Panc1 (cell line): Measurements from ENCODE around the gene CIBAR2.

ENCODE experiments used
- CTCF ChIP-seq: fragments of 450-650 bp; IDR thresholded peaks from 2 replicates; pipeline ENCODE4 v1.5.1; 2017; ENCODE audit warnings: mild to moderate bottlenecking
- POLR2AphosphoS5 ChIP-seq: IDR thresholded peaks from 2 replicates; pipeline ENCODE4 v1.6.1; 2012; ENCODE audit warnings: mild to moderate bottlenecking, low read depth, low read length, moderate library complexity
- REST ChIP-seq, 2 experiments: IDR thresholded peaks; 2 replicates each; pipeline ENCODE4 v1.6.1; 2011 to 2012; ENCODE audit warnings: low read depth in 2 of 2, control low read depth in 1 of 2, low read length in 1 of 2, mild to moderate bottlenecking in 1 of 2, moderate library complexity in 1 of 2; ENCODE audit not compliant: insufficient read depth in 1 of 2

- no peak for TF ChIP-seq POLR2AphosphoS5
- TF ChIP-seq CTCF = no peak
- TF ChIP-seq REST (IDR thresholded peaks at IDR 0.05; ENCODE audit: insufficient read depth in 1 of 2, low read depth in 2 of 2, low read length in 1 of 2) = no peak
Observed at GRCh38 chr16:85126705-85127378, 14.6 kb upstream of the CIBAR2 start.
